Nephron progenitor cell (in vitro differentiated cells): ENCODE data around the gene CTBS.

Experiments
- DNase-seq: peaks from one replicate; pipeline ENCODE4 v3.0.0; 2021
- H3K27ac Mint-ChIP-seq: 2 replicates; pipeline ENCODE4 v1.8.0; 2021; ENCODE audit warnings: mild to moderate bottlenecking, moderate library complexity, mixed read lengths
- H3K27me3 Mint-ChIP-seq: 2 replicates; pipeline ENCODE4 v1.8.0; 2021; ENCODE audit warnings: mild to moderate bottlenecking, low read depth, mixed read lengths; ENCODE audit not compliant: poor library complexity
- H3K36me3 Mint-ChIP-seq: 2 replicates; pipeline ENCODE4 v1.8.0; 2021; ENCODE audit warnings: low read depth, mixed read lengths
- H3K4me1 Mint-ChIP-seq: 2 replicates; pipeline ENCODE4 v1.8.0; 2021; ENCODE audit warnings: mixed read lengths
- H3K4me3 Mint-ChIP-seq: 2 replicates; pipeline ENCODE4 v1.8.0; 2021; ENCODE audit warnings: mild to moderate bottlenecking, moderate library complexity, mixed read lengths
- H3K9me3 Mint-ChIP-seq: 2 replicates; pipeline ENCODE4 v1.8.0; 2021; ENCODE audit warnings: mild to moderate bottlenecking, moderate library complexity, mixed read lengths
- TF ChIP-seq, protein P1 (sequence below): fragments of 200-600 bp; sonication (generic); IDR thresholded peaks from 2 replicates; pipeline ENCODE4 v1.5.0; 2021; ENCODE audit warnings: antibody characterized with exemption

Gene CTBS

GRCh38 chr1:84504580-84505492 is 69.4 kb downstream of the CTBS start:
- Mint-ChIP-seq H3K27ac (peak overlapping the region; percentile 96), H3K9me3 (peaks cover 28% of the 10 kb centered on the region), H3K4me1 (peaks cover 35% of the 10 kb centered on the region), H3K27me3 (no peaks in the 10 kb centered on the region), H3K4me3 (peak overlapping the region; percentile 96), H3K36me3 (peaks cover 46% of the 10 kb centered on the region)
- DNase-seq = no peak
- TF ChIP-seq, protein P1, sequence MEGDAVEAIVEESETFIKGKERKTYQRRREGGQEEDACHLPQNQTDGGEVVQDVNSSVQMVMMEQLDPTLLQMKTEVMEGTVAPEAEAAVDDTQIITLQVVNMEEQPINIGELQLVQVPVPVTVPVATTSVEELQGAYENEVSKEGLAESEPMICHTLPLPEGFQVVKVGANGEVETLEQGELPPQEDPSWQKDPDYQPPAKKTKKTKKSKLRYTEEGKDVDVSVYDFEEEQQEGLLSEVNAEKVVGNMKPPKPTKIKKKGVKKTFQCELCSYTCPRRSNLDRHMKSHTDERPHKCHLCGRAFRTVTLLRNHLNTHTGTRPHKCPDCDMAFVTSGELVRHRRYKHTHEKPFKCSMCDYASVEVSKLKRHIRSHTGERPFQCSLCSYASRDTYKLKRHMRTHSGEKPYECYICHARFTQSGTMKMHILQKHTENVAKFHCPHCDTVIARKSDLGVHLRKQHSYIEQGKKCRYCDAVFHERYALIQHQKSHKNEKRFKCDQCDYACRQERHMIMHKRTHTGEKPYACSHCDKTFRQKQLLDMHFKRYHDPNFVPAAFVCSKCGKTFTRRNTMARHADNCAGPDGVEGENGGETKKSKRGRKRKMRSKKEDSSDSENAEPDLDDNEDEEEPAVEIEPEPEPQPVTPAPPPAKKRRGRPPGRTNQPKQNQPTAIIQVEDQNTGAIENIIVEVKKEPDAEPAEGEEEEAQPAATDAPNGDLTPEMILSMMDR = no peak

DNA sequence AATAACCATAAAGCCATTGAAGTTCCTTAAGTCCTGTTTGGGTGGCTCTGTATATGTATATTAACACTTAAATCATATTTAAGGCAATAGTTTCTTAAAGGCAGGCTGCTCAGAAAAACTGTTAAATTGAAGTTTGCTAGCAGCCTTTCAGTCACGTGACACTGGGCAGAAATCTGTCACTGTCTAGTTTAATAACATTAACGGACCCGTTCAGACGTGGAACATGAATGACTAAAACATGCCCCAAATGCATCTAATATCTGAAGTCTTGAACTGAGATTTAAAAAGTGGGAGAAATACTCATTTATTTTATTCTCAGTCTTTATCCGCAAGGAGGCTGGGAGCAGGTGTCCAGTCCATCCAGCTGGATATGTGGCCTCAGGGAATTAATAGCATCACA is 71.3 kb downstream of the CTBS start:
- H3K27ac Mint-ChIP-seq = no peak overlapping the region
- no peaks in the 10 kb centered on the region for H3K27me3 Mint-ChIP-seq
- no peak for DNase-seq
- TF ChIP-seq, protein P1 = no peak
- H3K36me3 Mint-ChIP-seq = peaks cover 44% of the 10 kb centered on the region
- peaks cover 35% of the 10 kb centered on the region for H3K4me1 Mint-ChIP-seq
- H3K9me3 Mint-ChIP-seq = peaks cover 10% of the 10 kb centered on the region
- H3K4me3 Mint-ChIP-seq = peak overlapping the region; percentile 96
